Breast epithelium (tissue), 4 donors: ENCODE data around the gene ZSCAN22. TPM values are rescaled to one million over a fixed set of nuclear protein-coding genes. Genes with fewer than 3 reads are reported as not detected.
"Not testable (repeated sequence)": the region's sequence is repeated elsewhere in the genome, so short reads cannot be mapped to it uniquely, and the experiment has no call there.

Experiments used
- DNase-seq, 2 donors: peaks; one replicate each; pipeline ENCODE4 v3.0.0-alpha.2; 2019; ENCODE audit warnings: low spot score in 2 of 2
- H3K27ac ChIP-seq, 2 donors: fragments of 200-600 bp; sonication (generic) in 1 of 2; one replicate each; pipeline ENCODE4 v1.5.1; 2016 to 2019; ENCODE audit warnings: mild to moderate bottlenecking in 1 of 2
- H3K27me3 ChIP-seq, 2 donors: fragments of 200-600 bp; sonication (generic) in 1 of 2; one replicate each; pipeline versions ENCODE4 v1.5.1 to v1.6.0; 2017 to 2019; ENCODE audit warnings: control low read depth in 1 of 2, mild to moderate bottlenecking in 1 of 2
- H3K36me3 ChIP-seq: fragments of 200-600 bp; one replicate; pipeline ENCODE4 v1.5.1; 2019
- H3K4me1 ChIP-seq, 2 donors: fragments of 200-600 bp; sonication (generic); one replicate each; pipeline ENCODE4 v1.5.1; 2016 to 2019; ENCODE audit warnings: control low read depth in 1 of 2
- H3K4me3 ChIP-seq, 3 donors: fragments of 200-600 bp; sonication (generic); 1 replicate in 2 of 3; 2 replicates in 1 of 3; pipeline ENCODE4 v1.5.1; 2016 to 2019; ENCODE audit warnings: mild to moderate bottlenecking in 3 of 3, moderate library complexity in 2 of 3
- H3K9me3 ChIP-seq, 2 donors: fragments of 200-600 bp; sonication (generic) in 1 of 2; one replicate each; pipeline ENCODE4 v1.5.1; 2016 to 2019; ENCODE audit warnings: control low read depth in 1 of 2
- CTCF ChIP-seq, 3 donors: fragments of 450-650 bp; IDR thresholded peaks; one replicate each; pipeline ENCODE4 v1.5.1; 2016 to 2017; ENCODE audit warnings: antibody characterized with exemption in 3 of 3, mild to moderate bottlenecking in 3 of 3, moderate library complexity in 3 of 3
- POLR2A ChIP-seq: fragments of 450-650 bp; IDR thresholded peaks from one replicate; pipeline ENCODE4 v1.6.1; 2016; ENCODE audit warnings: antibody characterized with exemption, mild to moderate bottlenecking, moderate library complexity
- POLR2AphosphoS5 ChIP-seq, 3 donors: sonication (generic); formaldehyde crosslinking; IDR thresholded peaks; one replicate each; pipeline ENCODE4 v1.6.1; 2017; ENCODE audit warnings: antibody characterized with exemption in 3 of 3
- intact Hi-C: fragments of 100-400 bp; cut with DNase I; formaldehyde crosslinking; loops from one replicate; pipeline ENCODE4 v1.15.1; 2023; ENCODE audit warnings: low total_unique reads
- total RNA-seq, 3 donors: library from RNA; depleted of rRNA; stranded (reverse); fragments of >200 nt; gene quantifications; one replicate each; pipeline ENCODE4 v1.1.0, GENCODE V29; 2016

The ZSCAN22 gene
- total RNA-seq, 3 donors from 2014 or later, result 2.6 to 3.8 (median 3.6) TPM

GRCh38 chr19:58346961-58347929 is 20.5 kb downstream of the ZSCAN22 start:
- TF ChIP-seq CTCF (IDR thresholded peaks at IDR 0.05), result no peak
- peak; percentile 15 for TF ChIP-seq POLR2A
- TF ChIP-seq POLR2AphosphoS5 (IDR thresholded peaks at IDR 0.05), result peak in 2 of 3 donors; percentile 52 to 72
- peak overlapping the region; percentile 86 to 93 for H3K27ac ChIP-seq
- H3K27me3 ChIP-seq, result no peaks in the 10 kb centered on the region
- intact Hi-C loops, result no loop called here
- H3K4me3 ChIP-seq, result peak overlapping the region; percentile 52 to 97 (median 60)
- no peaks in the 10 kb centered on the region for H3K9me3 ChIP-seq
- no peaks in the 10 kb centered on the region for H3K4me1 ChIP-seq
- H3K36me3 ChIP-seq, result no peaks in the 10 kb centered on the region
- DNase-seq, result peak; percentile 42 to 62

- H3K4me1 ChIP-seq, DNase-seq, intact Hi-C loops, H3K36me3 ChIP-seq, H3K27me3 ChIP-seq, H3K9me3 ChIP-seq: not testable (repeated sequence)
- H3K27ac ChIP-seq, result peak overlapping the region; percentile 86 to 93
- peak overlapping the region; percentile 52 to 97 (median 60) for H3K4me3 ChIP-seq
Measured at GRCh38 chr19:58348080-58348479, 21.3 kb downstream of the ZSCAN22 start.

GRCh38 chr19:58349590-58349989 is 22.8 kb downstream of the ZSCAN22 start:
- no peak for TF ChIP-seq CTCF (IDR thresholded peaks at IDR 0.05)
- H3K36me3 ChIP-seq, result no peaks in the 10 kb centered on the region
- H3K27ac ChIP-seq, result no peak overlapping the region
- no peaks in the 10 kb centered on the region for H3K27me3 ChIP-seq
- H3K4me3 ChIP-seq, result no peak overlapping the region
- DNase-seq, result no peak
- intact Hi-C loops, result no loop called here
- no peaks in the 10 kb centered on the region for H3K9me3 ChIP-seq
- no peaks in the 10 kb centered on the region for H3K4me1 ChIP-seq

GRCh38 chr19:58350001-58350861 is 23.4 kb downstream of the ZSCAN22 start:
- no peak for DNase-seq
- Histone ChIP-seq H3K4me3 (peak overlapping the region in 2 of 3 donors; percentile 7 to 28), H3K27me3 (no peaks in the 10 kb centered on the region), H3K36me3 (no peaks in the 10 kb centered on the region), H3K9me3 (no peaks in the 10 kb centered on the region), H3K4me1 (no peaks in the 10 kb centered on the region), H3K27ac (no peak overlapping the region)
- TF ChIP-seq POLR2A (no peak), POLR2AphosphoS5 (IDR thresholded peaks at IDR 0.05) (no peak), CTCF (IDR thresholded peaks at IDR 0.05) (no peak)
- intact Hi-C loops, result no loop called here

- no peak overlapping the region for H3K4me3 ChIP-seq
- intact Hi-C loops, result no loop called here
- DNase-seq, result no peak
- no peaks in the 10 kb centered on the region for H3K36me3 ChIP-seq
- TF ChIP-seq CTCF (IDR thresholded peaks at IDR 0.05), result no peak
- H3K9me3 ChIP-seq, result no peaks in the 10 kb centered on the region
- H3K4me1 ChIP-seq, result no peaks in the 10 kb centered on the region
- no peaks in the 10 kb centered on the region for H3K27me3 ChIP-seq
- H3K27ac ChIP-seq, result no peak overlapping the region
Measured at GRCh38 chr19:58350871-58351557, 24.2 kb downstream of the ZSCAN22 start.
